Coronary artery (tissue), 2 donors: ENCODE results near the gene IGFBP6.

Source experiments
- DNase-seq: peaks from one replicate; pipeline ENCODE4 v3.0.0-alpha.2; 2017; ENCODE audit warnings: low spot score
- H3K27ac ChIP-seq, 2 donors: fragments of 200-600 bp; sonication (generic); one replicate each; pipeline ENCODE4 v1.5.1; 2016 to 2019
- H3K4me3 ChIP-seq: fragments of 200-600 bp; sonication (generic); 2 replicates; pipeline ENCODE4 v1.5.1; 2016; ENCODE audit warnings: mild to moderate bottlenecking, moderate library complexity
- TF ChIP-seq, protein P1 (sequence below): fragments of 200-600 bp; sonication (generic); IDR thresholded peaks from one replicate; pipeline ENCODE4 v1.5.1; 2019; ENCODE audit warnings: antibody characterized with exemption

The IGFBP6 gene

DNA sequence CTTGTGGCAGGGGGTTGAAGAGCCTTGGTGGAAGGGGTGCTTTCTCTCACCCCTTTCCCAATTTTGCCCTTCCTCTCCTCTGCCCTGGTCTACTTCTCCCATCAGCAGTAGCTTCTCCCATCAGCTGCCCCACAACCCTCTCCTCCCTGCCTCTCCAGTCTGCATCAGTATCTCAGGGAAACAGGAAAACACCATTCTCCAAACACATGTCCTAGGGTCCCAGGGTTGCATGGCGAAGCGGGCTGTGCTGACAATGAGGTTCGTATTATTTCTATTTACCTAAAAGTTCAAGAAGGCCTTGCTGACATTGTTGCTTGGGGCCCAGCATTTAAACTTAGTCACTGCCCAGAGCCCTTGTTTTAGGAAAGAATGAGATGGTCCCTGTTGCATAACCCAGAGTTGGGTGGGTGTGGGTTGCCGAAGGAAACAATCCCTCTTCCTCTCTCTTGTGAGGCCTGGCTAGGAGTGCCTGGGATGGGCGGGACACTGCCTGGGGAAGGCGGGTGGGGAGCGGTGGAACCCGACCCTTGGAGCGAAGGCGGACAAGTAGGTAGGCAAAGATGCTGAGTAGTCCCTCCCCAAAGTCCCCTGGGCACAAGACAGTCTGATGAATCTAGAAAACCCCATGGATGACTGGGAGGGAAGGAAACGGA is 1.3 kb upstream of the IGFBP6 start:
- peak; percentile 94 for DNase-seq
- Histone ChIP-seq H3K4me3 (peak overlapping the region; percentile 88), H3K27ac (peak overlapping the region; percentile 93 to 99)
- TF ChIP-seq, protein P1, sequence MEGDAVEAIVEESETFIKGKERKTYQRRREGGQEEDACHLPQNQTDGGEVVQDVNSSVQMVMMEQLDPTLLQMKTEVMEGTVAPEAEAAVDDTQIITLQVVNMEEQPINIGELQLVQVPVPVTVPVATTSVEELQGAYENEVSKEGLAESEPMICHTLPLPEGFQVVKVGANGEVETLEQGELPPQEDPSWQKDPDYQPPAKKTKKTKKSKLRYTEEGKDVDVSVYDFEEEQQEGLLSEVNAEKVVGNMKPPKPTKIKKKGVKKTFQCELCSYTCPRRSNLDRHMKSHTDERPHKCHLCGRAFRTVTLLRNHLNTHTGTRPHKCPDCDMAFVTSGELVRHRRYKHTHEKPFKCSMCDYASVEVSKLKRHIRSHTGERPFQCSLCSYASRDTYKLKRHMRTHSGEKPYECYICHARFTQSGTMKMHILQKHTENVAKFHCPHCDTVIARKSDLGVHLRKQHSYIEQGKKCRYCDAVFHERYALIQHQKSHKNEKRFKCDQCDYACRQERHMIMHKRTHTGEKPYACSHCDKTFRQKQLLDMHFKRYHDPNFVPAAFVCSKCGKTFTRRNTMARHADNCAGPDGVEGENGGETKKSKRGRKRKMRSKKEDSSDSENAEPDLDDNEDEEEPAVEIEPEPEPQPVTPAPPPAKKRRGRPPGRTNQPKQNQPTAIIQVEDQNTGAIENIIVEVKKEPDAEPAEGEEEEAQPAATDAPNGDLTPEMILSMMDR, result no peak

DNA sequence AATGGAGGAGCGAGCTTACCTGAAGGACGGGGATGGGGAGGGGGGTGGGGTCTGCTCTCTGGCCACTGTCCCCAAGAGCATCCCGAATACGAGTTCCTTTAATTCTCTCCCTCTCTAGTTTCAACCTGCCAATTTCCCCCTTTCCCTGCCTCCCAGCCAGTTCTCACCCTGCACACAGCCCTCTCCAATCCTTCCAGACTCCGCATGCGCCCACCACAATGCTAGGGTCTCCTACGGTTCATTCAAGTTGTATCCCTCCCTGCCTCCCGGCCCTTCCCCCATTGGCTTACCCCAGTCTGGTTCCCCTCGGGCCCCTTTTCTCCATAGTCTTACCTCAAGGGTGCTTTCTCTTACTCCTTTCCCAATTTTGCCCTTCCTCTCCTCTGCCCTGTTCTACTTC is 708 bp upstream of the IGFBP6 start:
- no peak for DNase-seq
- Histone ChIP-seq H3K4me3 (peak overlapping the region; percentile 88), H3K27ac (peak overlapping the region; percentile 93 to 99)
- TF ChIP-seq, protein P1, result no peak

DNA sequence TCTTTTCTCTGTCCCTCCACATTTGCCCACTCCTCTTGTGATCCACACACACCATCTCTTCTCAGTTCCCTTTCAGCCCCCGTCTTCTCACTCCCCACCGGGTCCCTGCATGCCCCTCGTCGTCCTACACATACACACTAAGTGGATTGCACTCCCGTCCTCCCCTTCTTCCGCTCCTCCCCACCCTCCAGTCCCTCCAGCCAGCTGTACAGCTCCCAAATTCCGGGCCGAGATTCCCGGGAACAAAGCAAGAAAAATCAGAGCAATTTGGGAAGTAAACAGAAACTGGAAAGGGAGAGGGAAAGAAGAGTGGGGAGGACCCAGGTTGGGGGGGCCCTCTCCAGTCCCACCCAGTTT is 282 bp upstream of the IGFBP6 start:
- DNase-seq, result no peak
- TF ChIP-seq, protein P1, result no peak
- Histone ChIP-seq H3K27ac (peak overlapping the region; percentile 93 to 99), H3K4me3 (peak overlapping the region; percentile 88)

DNA sequence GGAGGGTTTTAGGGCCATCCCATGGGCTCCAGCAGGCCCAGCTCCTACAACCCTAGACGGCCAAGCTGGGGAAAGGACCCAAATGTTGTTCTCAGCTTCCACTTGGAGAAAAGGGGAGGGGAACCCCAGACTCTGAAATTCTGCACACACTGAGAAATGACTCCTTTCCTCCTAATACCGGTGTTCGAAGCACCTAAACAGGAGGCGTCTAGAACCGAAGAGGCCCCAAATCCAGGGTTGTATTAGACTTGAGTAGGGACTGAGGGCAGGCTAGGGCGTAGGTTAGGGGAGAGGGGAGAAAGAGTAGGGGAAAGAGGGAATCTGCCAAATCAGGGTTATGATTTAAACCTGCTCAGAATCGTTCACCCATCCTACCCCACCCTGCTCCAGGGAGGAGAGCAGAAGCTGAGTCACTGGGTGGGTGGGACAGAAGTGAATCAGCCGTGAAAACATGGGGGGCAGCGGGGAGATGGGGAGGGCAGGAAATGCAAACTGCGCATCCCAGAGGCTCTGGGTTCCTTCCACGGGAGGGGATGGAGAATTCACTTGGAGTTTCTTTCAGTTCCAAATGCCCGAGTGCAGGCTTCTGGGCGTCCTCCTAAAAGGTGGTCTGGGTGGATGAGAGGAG is 1.0 kb downstream of the IGFBP6 start:
- TF ChIP-seq, protein P1, result no peak
- Histone ChIP-seq H3K27ac (peak overlapping the region; percentile 93 to 99), H3K4me3 (peak overlapping the region; percentile 88)
- peak; percentile 89 for DNase-seq

DNA sequence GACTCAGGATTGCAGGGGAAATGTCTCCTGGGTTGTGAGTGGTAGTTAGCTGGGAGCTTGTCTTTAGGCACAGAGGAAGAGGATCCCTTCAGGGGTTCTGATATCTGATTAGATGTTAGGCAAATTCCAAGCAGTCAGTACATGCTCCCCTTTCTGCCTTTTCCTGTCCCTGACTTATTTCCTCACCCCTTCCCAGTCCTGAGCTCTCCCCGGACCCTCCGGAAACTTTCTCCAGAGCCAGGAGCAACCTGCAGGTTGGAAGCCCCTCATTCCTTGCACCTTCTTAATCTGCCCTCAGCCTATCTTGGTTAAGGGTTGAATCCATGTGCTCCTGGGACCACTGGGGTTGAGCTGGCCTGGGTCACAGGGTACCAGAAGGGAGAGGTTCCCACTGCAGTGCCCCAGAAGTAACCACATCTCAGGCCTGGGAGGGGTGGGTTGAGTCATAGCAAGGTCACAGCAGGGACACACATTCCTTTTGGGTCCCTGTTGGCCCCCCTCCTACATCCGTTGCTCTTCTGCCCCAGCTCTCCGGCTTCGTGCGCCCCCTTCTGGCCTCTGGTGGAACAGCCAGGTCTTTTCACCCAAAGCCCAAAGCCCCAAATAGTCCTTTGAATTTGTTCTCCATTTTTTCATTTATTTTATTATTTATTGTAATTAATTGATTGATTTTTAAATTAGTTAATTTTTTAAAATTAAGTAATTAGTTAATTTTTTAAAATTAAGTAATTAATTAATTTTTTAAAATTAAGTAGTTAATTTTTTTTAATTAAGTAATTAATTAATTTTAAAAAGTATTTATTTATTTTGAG is 1.8 kb downstream of the IGFBP6 start:
- Histone ChIP-seq H3K27ac (peak overlapping the region; percentile 93 to 99), H3K4me3 (peak overlapping the region; percentile 88)
- TF ChIP-seq, protein P1, result peak; percentile 98
- peak; percentile 96 for DNase-seq

DNA sequence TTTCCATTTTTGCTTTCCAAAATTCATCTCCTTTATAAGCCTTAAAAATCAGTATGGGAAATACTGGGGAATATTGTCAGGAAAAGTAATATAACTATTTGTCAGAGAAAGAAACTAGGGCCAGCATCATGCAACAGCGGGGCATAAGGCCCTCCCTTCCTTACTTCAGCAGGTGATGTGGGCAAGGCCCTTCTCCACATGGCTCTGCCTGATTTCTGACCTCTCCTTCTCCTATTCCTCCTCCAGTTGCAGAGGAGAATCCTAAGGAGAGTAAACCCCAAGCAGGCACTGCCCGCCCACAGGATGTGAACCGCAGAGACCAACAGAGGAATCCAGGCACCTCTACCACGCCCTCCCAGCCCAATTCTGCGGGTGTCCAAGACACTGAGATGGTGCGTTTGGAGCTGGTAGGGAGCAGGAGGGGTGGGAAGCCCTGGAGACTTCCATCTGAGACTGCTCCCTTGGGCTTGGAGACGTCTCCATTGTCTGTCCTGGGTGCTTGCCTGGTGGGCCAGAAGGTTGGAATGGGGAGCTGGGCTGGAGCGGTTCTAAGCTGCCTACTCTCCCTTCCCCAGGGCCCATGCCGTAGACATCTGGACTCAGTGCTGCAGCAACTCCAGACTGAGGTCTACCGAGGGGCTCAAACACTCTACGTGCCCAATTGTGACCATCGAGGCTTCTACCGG is 3.1 kb downstream of the IGFBP6 start:
- DNase-seq, result peak; percentile 64
- TF ChIP-seq, protein P1, result no peak
- Histone ChIP-seq H3K4me3 (peak overlapping the region; percentile 42), H3K27ac (peak overlapping the region in 1 of 2 donors; percentile 59)
